Fibroblast of pulmonary artery (primary cell): ENCODE data around the gene POM121L2.

ENCODE experiments used
- DNase-seq: peaks from one replicate; pipeline ENCODE4 v3.0.0-alpha.2; 2010; ENCODE audit warnings: low read depth
- H3K4me3 ChIP-seq: replicated peaks from 2 replicates; pipeline ENCODE4 v1.5.1; 2011; ENCODE audit warnings: low read depth, mild to moderate bottlenecking, control low read depth, low read length, moderate library complexity
- TF ChIP-seq, protein P1 (sequence below): IDR thresholded peaks from 2 replicates; pipeline ENCODE4 v1.5.1; 2011; ENCODE audit warnings: mild to moderate bottlenecking, control low read depth, low read length, inconsistent platforms; ENCODE audit errors: missing control alignments

Gene POM121L2

DNA sequence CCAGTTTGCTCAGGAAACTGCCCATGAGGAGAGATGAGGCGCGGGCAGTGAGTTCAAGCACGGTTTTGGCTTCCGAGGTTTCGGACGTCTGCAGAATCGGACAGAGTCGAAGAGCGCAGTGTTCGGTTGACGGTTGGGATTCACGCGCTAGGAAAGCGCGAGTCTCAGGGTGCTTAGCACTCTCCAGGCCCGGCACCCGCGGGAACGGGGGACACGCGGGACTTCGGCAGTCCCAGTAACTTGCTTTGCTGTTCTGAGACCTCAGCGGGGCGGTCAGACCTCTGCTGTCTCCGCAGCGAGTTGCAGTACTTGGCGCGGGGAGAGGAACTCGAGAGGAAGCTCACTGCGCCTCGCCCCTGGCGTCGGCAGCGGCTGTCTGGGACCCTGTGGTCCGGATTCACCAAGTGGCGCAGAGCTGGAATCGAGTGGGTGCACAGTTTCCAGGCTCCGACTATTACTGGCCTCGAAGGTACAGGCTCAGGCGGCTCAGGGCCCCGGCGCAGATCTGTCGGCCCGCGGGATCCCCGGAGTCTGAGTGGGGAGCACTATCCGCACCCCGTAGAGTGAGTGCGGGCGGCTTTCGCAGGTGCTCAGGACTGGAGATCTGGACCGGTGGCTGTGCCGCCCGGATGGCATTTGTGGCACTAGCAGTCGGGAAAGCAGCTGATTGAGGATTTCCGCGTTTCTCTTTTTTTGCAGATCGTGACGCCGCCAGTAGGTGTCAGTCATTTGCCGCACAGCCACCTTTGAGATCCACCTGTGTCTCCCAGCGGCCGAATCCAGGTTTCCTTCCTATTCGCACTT lies at the start of gene POM121L2:
Gene POM121L2 (minus strand): TSS at position 128 of the 804 bp plus-strand sequence. CDS start 103 bp downstream, at position 25.
- peak within 1 kb of the TSS; percentile 59 for H3K4me3 ChIP-seq
- TF ChIP-seq, protein P1, sequence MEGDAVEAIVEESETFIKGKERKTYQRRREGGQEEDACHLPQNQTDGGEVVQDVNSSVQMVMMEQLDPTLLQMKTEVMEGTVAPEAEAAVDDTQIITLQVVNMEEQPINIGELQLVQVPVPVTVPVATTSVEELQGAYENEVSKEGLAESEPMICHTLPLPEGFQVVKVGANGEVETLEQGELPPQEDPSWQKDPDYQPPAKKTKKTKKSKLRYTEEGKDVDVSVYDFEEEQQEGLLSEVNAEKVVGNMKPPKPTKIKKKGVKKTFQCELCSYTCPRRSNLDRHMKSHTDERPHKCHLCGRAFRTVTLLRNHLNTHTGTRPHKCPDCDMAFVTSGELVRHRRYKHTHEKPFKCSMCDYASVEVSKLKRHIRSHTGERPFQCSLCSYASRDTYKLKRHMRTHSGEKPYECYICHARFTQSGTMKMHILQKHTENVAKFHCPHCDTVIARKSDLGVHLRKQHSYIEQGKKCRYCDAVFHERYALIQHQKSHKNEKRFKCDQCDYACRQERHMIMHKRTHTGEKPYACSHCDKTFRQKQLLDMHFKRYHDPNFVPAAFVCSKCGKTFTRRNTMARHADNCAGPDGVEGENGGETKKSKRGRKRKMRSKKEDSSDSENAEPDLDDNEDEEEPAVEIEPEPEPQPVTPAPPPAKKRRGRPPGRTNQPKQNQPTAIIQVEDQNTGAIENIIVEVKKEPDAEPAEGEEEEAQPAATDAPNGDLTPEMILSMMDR = peak; percentile 62
- DNase-seq = peak; percentile 56

DNA sequence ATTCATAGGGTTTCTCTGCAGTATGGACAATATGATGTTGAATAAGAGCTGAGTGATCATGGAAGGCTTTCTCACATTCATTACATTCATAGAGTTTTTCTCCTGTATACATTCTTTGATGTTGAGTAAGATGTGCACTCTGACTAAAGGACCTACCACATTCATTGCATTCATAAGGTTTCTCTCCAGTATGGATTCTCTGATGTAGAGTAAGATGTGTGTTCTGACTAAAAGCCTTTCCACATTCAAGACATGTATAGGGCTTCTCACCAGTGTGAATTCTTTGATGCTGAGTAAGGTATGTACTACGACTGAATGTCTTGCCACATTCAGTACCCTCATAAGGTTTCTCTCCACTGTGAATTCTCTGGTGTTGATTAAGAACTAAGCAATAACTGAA lies 47.2 kb upstream of the POM121L2 start:
- H3K4me3 ChIP-seq = no peak overlapping the region
- DNase-seq = no peak
- TF ChIP-seq, protein P1 = no peak

DNA sequence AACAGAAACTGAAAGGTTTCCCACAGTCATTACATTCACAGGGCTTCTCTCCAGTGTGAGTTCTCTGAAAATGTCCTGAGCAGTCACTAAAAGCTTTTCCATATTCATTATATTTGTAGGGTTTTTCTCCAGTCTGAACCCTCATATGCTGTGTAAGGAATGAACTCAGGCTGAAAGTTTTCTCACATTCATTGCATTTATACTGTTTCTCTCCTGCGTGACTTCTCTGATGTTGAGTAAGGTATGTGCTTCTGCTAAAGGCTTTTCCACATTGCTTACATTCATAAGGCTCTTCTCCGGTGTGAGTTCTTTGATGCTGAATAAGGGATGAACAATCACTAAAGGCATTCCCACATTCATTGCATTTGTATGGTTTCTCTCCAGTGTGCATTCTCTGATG lies 46.7 kb upstream of the POM121L2 start:
- no peak for DNase-seq
- TF ChIP-seq, protein P1 = no peak
- H3K4me3 ChIP-seq = no peak overlapping the region

DNA sequence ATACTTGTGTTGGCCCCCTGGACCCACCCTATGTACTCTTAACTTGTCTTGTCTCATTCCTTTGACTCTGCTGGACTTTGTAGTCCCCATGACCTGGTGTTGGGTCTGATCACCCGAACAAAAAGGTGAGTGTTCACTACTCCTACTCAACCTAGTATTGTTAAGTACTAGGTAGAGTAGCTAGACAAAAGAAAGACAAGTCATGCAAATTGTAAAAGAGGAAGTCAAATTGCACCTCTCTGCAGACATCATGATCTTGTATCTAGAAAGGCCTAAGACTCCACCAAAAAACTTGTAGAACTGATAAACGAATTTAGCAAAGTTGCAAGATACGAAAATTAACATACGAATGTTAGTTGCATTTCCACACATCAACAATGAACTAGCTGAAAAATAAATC lies 40.8 kb upstream of the POM121L2 start:
- no peak for DNase-seq
- TF ChIP-seq, protein P1 = no peak
- no peak overlapping the region for H3K4me3 ChIP-seq

DNA sequence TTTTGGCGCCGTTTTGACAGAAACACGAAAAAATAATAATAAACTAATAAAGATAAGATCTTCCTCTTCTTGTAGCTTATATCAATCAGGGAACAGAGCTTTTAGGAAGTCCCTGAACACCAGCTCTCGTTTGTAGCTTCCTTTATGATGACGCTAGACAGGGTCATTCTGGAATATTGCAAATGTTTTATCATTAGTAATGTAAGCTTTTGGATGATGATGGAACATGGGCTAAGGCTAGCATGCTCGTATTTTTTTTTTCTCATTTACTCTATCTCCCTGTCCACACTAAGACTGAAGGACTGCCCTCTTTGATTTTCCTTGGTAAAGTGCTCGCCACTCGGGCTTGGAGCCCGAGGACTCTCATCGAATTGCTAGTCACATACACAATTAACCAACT lies 22.1 kb upstream of the POM121L2 start:
- H3K4me3 ChIP-seq = no peak overlapping the region
- DNase-seq = no peak
- TF ChIP-seq, protein P1 = no peak

DNA sequence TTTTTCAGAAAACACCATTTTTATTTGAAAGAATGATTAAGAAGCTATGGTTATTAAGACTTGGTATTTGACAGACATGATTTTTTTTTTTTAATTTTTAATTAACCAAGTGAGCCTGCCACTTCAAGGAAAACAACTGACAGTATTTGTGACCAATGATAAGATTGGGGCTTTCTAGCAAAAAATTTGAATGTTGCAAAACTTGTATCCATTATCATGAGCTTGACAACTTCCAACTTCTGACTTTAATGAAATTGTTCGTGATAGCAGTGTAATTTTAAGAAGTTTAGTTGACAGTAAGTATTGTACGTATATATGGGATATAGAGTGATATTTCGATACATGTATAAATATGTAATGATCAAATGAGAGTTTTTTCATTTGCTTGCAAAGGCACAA lies 21.6 kb upstream of the POM121L2 start:
- TF ChIP-seq, protein P1 = no peak
- H3K4me3 ChIP-seq = peak overlapping the region; percentile 52
- no peak for DNase-seq
